CMK (cell line): ENCODE data around the gene DEFB129.
A peak's percentile ranks its signal among the peaks of the same experiment; 100 is the strongest.
"Not testable (repeated sequence)": the region's sequence is repeated elsewhere in the genome, so short reads cannot be mapped to it uniquely, and the experiment has no call there.

Experiments
- DNase-seq: peaks from one replicate; pipeline ENCODE4 v3.0.0-alpha.2; 2010; ENCODE audit warnings: low read depth

DEFB129 gene, protein sequence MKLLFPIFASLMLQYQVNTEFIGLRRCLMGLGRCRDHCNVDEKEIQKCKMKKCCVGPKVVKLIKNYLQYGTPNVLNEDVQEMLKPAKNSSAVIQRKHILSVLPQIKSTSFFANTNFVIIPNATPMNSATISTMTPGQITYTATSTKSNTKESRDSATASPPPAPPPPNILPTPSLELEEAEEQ

DNA sequence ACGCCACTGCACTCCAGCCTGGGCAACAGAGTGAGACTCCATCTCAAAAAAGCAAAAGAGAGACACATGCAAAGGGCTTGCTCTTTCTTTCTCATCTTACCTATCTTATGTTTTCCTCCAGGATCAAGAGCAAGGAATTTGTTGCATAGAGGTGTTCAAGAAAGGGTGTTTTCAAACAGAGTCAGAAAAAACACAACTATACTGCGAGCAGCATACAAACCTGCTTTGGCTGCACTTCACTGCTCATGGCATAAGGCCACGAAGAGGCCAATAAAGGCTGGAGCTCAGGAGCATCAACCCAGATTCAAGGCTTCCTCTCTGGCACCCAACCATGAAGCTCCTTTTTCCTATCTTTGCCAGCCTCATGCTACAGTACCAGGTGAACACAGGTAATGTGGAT lies at the start of gene DEFB129:
TSS of gene DEFB129 (plus strand) at position 301 of the 400 bp plus-strand sequence. CDS start at position 332, 31 bp downstream.
- DNase-seq, result no peak

DNA sequence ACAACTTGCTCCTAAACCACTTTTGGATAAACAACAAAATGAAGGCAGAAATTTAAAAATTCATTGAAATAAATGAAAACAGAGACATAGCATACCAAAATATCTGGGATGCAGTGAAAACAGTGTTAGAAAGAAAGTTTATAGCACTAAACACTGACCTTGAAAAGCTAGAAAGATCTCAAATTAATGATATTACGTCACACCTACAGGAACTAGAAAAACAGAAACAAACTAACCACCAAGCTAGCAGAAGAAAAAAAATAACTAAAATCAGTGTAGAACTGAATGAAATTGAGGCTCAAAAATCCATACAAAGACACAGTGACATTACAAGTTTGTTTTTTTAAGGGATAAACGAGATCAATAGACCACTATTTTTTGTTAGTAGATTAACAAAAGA lies 42.8 kb upstream of the DEFB129 start:
- no peak for DNase-seq

DNA sequence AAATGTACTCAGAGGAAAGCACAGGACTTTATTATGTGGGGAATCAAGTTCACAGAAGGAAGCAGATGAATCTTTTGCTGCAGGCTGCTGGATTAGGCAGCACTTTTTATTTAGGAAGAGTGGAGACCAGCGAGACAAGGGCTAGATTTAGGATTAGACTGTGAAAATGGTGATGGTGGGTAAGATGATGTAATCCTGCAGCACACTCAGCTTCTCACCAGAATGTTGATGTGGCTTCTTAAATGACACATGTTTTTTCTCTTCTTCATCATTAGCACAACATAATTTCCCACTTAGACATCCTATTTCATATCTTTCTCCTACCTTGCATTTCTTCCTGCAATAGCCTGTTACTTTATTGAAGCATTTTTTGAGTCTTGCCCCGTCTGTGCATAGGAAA lies 39.3 kb upstream of the DEFB129 start:
- DNase-seq, result no peak

DNA sequence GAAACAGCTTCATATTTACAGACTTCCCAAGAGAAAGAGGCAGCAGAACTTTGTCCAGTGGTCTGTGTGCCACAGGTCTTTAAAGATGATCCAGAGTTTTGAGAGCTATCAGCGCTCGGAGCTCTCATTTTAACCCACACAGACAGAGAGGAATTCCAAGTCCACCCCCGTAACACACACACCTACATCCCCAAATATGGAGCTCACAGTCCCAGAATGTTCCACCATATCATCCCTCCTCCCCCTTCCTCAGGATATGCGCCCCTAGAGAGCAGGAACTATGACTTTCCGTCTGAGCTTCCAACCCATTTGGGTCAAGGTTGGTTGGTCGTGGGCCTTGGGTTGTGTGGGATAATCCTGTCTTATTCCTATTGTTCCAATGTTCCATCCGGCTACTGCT lies 37.4 kb upstream of the DEFB129 start, which contains the start of gene DEFB128:
TSS of gene DEFB128 (minus strand) at position 101 of the 400 bp plus-strand sequence. CDS start at position 13, 88 bp downstream.
- DNase-seq, result no peak

DNA sequence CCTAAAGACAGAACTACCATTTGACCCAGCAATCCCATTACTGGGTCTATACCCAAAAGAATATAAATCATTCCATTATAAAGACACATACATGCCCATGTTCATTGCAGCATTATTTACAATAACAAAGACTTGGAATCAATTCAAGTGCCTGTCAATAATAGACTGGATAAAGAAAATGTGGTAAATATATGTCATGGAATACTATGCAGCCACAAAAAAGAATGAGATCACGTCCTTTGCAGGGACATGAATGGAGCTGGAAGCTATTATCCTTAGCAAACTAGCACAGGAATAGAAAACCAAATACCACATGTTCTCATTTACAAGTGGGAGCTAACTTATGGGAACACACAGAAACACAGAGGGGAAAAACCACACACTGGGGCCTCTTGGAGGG lies 28.8 kb upstream of the DEFB129 start:
- no peak for DNase-seq

DNA sequence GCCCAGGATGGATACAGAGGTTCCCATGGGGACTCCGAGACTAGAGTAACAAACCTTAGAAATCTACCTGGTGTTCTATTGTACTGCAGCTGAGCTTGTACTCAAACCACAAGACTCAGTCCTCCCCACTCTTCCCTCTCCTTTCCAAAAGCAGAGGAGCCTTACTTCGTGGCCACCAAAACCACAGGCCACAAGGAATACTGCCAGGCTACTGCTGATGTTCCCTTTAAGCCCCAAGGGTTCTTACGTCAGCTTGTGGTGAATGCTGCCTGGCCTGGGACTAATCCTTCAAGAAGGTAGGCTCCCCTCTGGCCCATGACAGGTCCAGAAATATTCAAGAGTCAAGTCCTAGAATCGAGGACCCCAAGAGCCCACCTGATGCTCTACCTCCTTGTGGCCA lies 27.1 kb upstream of the DEFB129 start:
- no peak for DNase-seq

DNA sequence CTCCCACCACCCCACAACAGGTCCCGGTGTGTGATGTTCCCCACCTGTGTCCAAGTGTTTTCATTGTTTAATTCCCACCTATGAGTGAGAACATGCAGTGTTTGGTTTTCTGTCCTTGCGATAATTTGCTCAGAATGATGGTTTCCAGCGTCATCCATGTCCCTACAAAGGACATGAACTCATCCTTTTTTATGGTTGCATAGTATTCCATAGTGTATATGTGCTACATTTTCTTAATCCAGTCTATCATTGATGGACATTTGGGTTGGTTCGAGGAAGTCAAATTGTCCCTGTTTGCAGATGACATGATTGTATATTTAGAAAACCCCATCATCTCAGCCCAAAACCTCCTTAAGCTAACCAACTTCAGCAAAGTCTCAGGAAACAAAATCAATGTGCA lies 23.4 kb upstream of the DEFB129 start:
- DNase-seq, result not testable (repeated sequence)

DNA sequence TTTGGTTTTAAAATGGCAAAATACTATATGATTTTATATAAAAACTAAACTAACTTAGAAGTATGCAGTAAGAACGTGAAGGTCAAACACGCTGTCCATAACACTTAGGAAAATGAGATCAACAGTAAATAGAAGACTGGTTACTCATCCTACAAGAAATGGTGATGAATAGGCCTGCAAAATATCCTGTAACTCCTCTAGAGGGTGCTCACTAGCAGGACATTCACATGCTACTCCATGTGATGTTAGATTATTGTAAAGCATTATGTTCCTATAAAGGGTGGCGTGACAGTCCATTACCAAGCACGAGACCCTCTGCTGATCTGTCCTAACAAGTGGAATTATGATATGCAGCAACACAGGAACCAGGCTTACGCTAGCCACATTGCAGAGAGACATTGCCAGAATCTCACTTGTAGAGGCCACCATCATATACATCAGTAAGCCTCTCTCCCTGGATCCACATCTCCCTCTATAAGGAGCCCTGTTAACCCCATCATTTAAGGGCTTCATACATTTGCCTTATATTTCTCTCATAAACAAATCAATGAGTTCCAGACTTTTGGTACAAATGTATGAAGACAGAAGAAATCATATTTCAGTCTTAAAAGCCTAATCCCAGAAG lies 18.0 kb upstream of the DEFB129 start:
- DNase-seq, result peak; percentile 12

DNA sequence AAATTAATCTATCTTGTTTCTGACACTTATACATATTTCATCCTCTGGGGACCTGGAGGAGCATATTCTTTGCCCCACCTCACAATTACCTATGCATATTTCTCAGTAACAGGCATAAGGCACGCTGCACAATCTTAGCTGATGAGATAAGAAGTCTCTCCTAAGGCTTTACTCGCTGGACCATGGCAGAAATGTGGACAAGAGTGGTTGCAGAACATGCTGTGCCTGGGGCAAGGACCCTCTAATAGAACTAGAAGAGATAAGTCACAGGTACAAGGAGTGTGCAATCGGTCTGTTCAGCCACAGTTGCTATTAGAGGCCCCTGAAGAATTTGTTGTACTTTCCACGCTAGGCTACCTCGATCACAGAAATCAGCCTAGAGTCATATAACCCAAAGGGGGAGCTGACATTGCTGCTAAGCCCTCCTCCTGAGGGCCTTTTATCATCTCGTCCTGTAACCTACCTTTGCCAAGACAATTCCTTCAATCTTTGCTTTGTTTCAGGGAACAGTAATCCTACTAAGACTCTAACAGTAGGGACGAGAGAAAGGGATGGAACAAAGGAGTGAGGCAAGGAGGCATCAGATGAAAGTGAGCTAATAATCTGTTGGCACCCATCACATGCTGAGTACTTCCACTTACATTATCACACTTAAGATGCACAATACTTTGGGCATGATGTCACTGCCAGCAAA lies 16.1 kb upstream of the DEFB129 start:
- no peak for DNase-seq

DNA sequence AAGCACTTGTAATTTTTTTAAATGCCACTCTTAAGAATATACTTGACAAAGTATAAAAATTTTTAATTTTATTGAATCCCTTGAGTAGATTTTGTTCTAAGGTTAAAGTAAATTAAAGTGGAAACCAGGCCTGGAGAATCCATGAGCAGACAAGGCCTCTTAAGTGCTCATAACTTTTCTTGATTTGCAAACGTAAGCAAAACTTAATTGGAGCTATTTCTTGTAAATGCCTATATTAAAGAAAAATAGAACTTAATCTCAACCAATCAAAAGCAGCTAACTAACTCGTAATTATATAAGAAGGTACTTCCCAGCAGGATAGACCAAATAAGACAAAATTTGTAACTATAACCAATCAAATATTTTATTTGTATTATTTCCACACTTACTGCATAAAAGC lies 12.7 kb upstream of the DEFB129 start:
- no peak for DNase-seq

DNA sequence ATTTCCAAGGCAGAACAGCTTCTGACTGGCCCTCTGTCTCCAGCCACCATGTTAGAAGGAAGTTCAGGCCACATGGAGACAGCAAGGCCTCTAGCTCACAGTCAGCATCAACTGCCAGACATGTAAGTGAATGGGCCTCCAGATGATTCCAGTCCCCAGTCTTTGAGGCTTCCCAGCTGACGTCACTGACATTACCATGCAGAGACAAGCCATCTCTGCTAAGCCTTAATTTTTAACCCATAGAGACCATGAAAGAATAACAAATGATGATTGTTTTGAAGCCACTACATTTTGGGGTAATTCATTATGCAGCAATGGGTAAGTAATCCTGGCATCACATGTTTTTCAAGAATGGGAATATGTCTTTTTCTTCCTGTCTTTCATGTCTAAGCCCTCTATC lies 11.3 kb upstream of the DEFB129 start:
- no peak for DNase-seq

DNA sequence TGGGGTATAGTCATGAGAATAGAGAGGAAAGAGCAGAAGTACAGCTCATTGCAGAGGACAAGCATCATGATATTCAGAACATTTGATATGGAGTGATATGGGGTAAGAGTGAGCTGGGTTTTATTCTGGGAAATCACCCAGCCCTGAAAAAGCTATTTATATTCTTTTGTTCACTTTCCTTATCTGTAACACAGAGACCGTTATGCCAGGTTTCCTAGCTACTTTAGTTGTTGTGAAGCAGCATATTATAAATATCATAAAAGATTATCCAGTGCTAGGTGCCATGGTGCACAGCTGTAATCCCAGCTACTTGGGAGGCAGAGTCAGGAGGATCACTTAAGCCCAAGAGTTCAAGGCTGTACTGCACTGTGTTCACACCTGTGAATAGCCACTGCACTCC lies 9.8 kb upstream of the DEFB129 start:
- no peak for DNase-seq

DNA sequence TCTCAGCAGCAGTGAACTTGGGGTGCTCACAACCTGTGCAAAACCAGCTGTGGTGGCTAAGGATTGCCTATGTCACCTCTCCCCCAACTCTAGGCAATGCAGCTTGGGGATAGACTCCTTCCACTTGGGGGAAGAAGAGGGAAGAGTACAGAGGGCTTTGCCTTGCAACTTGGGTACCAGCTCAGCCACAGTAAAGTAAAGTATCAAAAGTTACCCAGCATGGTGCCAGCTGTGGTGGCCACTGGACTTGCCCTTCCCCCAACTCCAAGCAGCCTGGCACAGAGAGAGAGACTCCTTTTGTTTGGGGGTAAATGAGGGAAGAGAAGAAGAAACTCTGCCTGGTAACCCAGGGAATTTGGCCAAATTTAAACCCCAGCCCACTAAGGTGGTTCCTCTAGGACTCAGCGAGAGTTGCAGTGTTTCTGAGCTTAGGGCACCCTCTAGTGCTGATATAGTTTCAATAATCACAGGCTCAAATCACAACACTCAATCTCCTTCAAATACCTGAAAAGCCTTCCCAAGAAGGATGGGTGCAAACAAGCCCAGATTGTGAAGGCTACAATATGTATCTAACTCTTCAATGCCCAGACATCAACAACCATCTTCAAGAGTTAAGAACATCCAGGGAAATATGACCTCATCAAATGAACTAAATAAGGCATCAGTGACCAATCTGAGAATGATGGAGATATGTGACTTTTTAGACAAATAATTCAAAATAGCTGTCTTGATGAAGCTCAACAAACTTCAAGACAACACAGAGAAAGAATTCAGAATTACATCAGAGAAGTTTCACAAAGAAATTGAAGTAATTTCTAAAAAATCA lies 7.6 kb upstream of the DEFB129 start:
- DNase-seq, result no peak

DNA sequence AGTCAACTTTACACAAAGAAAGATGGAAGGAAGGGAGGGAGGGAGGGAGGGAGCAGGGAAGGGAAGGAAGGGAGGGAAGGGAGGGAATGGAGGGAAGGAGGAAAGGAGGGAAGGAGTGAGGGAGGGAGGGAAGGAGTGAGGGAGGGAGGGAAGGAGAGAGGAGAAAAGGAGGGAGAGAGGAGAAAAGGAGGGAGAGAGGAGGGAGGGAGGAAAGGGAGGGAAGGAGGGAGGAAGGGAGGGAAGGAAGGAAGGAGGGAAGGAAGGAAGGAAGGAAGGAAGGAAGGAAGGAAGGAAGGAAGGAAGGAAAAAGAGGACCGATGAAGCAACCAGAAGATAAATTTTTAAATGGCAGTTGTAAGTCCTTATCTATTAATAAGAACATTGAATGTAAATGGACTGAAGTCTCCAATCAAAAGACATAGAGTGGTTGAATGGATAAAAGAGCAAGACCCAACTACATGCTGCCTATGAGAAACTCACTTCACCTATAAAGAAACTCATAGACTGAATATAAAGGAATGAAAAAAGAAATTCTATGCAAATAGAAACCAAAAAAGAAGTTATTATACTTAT lies 5.7 kb upstream of the DEFB129 start:
- no peak for DNase-seq

DNA sequence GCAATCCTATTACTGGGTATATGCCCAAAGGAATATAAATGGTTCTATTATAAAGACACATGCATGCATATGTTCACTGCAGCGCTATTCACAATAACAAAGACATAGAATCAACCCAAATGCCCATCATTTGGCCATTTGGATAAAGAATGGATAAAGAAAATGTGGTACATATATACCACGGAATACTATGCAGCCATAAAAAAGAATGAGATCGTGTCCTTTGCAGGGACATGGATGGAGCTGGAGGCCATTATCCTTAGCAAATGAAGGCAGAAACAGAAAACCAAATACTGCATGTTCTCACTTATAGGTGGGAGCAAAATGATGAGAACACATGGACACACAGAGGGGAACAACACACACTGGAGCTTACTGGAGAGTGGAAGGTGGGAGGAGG lies 1.2 kb upstream of the DEFB129 start:
- DNase-seq, result not testable (repeated sequence)

DNA sequence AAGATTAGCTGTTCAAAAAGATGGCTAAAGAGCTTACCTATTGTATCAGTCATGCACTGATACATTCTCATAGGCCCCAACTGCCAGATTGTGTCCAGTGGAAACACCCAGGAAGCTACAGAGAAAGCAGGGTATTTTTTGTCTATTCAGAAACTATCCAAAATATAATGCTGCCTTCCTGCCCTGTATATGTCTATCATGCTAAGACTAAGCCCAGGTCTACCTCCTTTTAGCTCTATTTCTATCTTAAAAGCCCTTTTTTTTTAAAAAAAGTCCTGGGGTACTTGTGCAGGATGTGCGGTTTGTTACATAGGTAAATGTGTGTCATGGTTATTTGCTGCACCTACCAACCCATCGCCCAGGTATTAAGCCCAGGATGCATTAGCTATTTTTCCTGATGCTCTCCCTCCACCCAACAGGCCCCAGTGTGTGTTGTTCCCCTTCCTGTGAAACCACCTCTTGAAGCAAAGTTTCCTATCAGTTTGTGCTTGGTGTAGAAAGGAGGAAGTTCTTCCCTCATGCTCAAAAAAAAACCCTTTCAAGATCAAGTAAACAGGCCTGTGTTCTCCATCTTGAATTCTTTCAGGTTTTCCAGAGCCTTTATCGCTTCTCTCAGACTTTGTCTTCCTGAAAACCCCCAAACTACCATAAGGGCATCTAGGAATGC lies 514 bp downstream of the DEFB129 start:
- DNase-seq, result peak; percentile 29

DNA sequence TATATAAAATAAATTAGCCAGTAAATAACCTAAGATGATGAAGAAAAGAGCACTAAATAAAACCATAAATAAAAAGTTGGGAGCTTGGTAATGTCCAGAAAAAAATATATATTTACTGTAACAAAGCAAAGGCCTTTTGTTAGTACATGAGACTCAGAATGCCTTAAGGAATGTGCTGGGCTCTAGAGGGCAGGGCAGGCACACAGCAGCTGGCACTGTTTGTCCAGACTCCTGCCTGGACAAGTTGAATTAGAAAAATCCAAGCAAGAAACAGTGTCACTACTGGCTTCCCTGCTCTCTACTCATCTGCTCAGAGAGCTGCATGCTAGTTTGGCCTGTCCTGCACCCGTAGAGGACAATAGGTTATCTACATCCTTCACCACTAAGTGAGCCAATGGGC lies 8.8 kb downstream of the DEFB129 start:
- DNase-seq, result no peak

DNA sequence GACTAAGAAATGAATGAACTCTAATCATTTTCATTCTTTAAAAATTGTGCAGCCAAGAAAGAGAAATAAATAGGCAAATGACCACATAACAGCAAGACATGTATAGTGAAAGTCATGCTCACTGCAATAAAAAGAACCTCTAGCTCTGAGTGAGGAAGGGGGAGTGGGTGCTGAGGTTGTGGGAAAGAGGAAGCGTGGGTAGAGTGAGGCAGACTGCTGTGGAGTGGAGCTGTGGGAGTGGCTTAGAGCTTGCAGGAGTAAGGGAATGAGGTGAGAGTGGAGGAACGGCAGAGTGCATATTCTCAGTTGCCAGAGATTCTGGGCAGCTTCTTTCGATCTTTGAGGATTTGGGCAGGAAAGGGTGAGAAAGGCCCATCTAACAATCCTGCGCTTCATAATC lies 10.4 kb downstream of the DEFB129 start:
- no peak for DNase-seq

DNA sequence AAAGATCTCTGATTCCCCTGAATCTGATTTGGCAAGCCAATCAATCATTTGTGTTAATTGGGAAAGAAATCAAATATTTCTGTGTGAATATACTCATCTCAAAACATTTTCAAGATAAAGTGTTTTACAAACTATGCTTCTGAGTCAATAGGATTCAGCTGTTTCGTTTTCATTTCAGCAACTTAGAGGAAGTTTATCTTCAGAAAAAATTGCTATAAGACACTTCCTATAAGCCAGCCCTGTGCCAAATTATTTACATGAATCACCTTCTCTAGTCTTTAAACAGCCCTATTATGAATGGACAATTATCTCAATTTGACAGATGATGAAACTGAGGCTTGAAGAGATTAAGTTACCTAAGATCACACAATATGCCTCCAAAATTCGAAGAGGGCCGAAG lies 10.9 kb downstream of the DEFB129 start:
- DNase-seq, result no peak

DNA sequence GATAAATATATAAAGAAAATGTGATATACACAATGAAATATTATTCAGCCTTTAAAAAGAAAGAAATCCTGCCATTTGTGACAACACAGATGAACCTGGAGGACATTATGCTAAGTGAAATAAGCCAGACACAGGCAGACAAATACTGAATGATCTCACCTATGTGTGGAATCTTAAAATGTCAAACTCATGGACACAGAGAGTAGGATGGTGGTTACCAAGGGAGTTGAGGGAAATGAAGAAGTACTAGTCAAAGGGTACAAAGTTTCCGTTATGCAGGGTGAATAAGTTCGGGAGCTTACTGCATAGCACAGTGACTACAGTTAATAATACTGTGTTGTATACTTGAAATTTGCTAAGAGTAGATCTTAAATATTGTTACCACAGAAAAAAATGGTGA lies 15.8 kb downstream of the DEFB129 start:
- no peak for DNase-seq

DNA sequence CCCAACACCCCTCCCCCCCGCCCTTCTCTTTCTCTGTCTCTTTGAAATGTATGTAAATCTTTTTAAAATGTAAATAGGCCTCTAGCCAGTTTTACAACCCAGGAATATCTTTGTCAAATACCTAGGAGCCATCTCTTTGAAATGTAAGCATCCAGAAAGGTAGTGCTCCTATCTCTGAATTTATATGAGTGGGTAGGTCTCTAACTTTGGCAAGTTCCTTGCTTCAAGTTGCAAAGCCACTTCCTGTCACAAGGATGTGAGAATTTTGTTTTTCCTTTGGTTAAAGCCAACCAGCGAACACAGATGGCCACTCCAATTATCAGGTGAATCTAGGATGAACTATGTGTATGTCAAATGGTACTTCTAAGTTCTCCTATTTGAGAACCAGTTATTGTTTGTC lies 24.3 kb downstream of the DEFB129 start:
- no peak for DNase-seq

DNA sequence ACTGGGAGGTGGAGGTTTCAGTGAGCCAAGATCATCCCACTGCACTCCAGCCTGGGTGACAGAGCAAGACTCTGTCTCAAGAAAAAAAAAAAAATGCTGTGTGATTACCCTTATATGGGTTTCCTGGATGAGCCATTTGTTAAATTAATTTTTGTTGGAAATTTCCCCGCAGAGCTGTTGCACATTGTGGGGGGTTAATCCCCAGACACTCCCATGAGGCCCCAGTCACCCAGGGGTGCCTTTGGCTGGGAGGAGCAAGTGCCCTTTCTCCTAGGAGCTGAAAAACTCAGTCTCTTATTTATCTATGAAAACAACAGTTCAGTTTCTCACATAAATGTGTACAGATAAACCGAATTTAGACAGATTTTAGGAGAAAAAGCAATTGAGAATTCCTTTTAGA lies 25.7 kb downstream of the DEFB129 start:
- no peak for DNase-seq
